EH (cell line): ENCODE measurements around the gene ADARB2.

Experiments used
- DNase-seq: peaks from one replicate; pipeline ENCODE4 v3.0.0-alpha.2; 2015; ENCODE audit warnings: low read depth

ADARB2 gene

DNA sequence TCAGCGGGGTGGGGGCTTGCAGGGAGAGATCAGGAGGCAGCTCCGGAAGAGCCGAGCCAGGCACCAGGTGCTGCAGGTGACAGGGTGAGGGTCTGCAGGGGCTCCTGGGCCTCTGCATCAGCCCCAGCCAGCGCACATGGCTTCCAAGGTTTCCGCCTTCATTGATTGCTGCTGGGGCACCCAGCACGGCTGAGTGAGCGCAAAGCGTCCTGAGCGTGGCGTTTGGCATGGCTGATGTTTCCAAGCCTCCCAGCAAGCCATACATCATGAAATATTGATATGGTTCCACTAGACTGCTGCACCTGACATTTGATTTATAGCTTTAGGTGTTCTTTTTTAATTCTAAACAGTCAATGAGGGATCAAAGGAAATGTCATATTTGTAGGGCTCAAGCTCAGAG, 422.1 kb downstream of the ADARB2 start:
- no peak for DNase-seq

DNA sequence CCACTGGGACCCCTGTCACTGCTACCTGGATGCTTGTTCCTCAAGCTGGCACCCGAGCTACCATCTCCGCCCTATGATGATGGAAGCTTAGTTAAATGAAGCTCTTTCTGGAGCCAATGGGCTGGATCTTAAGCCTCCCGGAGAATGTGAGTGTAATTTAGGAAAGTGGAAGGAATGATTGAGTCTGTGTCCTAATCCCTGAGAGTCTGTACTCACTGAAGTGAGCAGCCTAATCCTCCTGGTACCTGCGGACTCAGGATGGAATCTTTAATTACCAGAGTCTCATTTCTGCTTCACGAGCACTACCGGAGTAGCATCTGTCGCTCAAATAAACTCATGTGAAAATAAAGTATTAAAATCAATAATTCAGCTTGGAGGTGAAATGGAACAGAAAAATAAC, 425.6 kb downstream of the ADARB2 start:
- DNase-seq = no peak

DNA sequence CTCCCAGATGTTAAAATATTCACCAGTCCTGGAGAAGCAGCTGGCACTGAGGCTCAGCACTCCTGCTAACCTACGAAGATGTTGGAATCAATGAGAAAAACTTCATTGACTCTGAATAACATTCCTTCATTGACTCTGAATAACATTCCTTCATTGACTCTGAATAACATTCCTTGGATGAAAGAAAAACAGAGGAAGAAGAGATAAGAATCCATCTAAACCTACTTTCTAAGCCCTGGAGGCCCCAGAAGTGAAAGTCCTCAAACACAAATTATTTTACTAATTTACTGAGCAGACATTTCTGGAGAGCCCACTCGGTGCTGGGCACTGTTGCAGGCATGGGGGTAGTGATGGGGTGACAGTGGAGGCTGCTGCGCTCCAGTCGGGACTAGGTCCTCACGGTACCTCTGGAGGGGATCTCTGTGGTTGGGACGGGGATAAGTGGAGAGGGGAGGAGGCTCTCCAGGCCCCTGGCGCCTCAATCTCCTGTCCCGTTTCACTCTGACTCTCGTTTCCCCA, 427.0 kb downstream of the ADARB2 start:
- no peak for DNase-seq

DNA sequence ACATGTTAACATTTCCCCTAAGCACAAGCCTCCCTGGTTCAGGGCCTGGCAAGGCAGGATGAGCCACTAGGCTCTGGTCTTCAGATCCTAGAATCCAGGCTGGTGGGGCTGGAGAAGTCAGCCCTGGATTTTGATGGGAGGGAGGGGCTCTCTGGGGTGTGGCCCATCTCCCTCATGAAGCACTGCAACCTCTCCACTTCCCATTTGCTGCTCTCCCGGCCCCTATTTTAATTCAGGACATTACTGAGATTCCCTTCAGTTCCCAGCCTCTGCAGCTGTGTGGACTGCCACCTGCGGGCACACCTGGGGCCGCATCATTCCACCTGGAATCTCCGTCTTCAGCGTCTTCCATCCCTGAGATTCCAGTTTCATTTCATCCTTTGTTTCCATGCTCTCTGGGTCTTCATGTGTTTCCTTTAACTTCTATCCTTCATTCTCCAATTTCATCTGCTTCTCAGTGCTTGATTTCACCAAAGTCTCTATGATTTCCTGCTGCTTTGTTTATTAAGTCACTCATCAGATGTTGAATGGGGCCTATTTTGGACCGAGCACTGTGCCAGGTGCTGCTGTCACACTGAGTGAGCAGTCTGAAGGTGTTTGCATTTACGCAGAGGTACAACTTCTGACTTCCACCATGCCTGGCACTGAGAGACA, 427.6 kb downstream of the ADARB2 start:
- no peak for DNase-seq

DNA sequence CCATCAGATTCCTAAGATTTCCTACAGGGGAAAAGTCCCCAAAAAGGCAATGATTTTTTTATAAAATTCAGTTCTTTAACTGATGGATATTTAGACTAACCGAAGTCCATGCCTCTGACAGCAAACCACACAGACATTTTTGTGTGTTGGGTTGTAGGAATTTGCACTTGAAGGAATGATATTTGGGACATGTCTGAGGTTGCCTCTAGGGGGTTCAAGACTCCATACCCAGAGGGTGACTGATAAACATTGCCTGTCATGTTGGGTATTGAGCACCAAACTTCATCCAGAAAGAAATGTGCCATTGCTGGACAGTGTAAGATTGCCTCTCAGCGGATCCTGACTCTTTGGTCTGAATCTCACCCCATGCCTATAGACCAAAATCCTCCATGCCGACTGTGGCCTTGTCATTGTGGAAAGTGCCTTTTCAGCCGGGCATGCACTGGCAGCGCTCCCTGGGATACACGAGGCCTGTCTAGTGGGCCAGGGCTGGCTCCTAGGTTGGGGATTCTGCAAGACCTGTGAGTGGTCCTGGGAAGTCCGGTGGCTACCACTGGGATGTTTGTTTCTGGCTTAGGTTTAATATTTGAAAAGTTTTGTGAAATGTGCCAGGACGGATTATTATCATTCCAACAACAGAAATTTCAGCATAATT, 428.2 kb downstream of the ADARB2 start:
- DNase-seq = no peak

DNA sequence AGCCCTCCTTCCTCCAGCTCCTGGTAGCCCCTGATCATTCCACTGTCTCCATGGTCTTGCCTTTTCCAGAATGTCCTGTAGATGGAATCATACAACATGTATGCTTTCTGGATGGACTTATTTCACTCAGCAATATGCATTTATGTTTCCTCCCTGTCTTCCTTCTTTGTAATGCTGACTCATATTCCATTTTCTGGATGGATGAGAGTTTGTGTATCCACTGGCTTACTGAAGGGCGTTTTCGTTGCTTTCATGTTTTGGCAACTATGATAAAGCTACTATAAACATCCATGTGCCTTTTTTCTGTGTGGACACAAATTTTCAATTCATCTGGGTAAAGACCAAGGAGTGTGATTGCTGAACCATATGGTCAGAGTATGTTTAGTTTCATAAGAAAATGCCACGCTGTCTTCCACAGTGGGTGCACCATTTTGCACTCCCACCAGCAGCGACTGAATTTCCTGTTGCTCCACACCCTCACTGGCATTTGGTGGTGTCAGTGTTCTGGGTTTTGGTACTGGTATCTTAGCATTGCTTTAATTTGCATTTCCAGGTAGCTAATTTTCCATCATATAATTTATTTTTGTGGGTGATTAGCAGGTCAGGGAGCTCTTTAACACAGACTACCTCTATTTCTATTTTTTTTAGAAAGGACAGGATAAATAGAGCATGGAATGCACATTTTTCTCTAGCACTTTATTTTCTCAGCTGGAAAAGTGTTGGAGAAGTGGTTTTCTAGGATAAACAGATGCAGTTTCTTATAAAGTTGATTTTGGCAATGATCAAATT, 429.0 kb downstream of the ADARB2 start:
- no peak for DNase-seq

DNA sequence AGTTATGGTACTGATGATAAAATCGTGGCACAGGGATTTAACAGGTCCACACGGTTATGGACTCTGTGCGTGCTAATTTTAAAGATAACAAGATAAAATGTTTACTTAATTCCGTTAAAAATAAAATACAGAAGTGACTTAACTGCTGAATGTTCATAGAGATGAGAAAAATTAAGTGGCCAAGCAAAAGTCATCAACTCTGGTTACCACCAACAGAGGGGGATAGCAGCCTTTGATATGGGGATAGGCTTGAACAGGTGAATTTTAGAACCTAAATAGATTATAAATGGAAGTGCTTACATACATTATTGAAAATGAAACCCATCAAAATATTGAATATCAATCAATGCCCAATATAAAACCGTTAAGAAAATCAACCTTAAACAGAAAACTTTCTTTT, 436.2 kb downstream of the ADARB2 start:
- DNase-seq = no peak

DNA sequence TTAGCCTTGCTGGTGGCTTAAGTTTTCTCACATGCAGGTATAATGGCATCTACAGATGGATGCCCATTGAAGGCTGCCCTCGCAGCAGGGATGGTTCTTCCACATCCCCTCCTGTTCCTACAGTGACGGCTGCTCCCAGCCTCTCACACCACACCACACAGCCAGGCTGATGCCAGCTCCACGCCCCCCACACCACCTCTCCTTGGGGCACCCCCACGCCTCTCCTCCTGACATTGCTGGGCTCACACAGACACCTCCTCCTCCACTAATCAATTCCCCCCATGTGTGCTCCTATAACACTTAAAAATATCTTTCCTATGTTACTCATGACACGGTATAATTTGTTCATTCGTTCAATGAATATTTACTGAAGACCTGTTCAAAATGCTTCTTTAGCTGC, 437.1 kb downstream of the ADARB2 start:
- DNase-seq = no peak

DNA sequence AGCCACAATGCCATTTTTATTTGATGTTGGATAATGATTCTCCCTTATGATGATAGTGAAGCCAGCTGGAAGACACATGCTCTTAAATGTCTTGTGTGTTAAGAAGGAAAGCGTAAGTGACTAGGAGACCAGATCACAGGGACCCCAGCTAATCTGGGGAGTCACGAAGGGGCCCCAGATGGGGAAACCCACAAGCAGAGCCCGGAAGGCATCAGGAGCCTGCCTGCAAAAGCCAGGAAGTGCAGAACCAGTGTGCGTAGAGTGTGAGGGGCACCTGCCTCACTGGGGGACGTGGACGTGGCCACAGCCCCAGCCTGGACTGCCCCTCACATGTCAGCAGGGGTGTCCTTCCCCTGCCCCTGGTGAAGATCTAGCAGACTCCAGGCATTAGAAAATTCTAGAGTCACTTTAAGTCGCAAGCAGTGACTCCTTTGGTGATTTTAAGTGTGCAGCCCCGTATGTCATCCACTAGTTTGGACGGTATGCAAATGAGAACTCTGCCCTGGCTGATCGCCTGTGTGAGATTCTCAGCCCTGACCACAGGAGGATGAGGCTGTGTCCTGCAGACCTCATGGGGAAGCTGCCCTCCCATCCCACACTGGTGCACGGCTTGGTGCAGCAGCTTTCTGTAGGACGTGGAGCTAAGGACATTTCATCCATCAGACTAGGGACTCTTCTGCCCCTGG, 438.1 kb downstream of the ADARB2 start:
- no peak for DNase-seq

DNA sequence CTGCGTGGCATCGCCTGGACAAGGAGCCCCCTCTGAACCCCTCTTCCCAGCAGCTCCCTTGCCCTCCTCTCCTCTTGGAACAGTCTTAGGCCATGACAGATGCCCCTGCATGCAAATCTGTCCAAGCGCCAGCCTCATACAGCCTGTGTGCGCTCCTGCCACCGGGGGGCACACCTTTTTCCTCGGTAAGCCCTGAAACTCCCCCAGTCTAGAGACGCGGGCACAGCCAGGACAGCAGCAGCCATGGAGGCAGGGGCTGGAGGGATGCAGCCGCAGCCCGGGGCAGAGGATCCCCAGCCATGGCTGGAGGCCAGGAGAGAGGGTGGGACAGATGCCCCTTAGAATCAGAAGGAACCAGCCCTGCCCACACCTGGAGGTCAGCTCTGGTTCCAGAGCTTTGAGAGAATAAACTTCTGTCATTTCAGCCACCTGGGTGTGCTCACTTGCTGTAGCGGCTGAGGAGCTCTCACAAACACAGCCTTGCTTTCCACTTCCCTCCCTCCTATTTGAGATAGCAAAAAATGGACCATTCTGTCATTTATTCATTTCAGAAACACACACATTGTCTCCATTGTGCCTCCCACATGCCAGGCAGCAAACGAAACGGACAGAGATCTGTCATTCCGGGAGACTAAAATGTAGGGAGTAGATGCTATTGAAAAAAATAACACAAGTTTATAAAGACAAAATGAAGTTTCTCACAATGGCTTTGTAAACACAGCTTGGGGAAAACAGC, 439.6 kb downstream of the ADARB2 start:
- DNase-seq = no peak

DNA sequence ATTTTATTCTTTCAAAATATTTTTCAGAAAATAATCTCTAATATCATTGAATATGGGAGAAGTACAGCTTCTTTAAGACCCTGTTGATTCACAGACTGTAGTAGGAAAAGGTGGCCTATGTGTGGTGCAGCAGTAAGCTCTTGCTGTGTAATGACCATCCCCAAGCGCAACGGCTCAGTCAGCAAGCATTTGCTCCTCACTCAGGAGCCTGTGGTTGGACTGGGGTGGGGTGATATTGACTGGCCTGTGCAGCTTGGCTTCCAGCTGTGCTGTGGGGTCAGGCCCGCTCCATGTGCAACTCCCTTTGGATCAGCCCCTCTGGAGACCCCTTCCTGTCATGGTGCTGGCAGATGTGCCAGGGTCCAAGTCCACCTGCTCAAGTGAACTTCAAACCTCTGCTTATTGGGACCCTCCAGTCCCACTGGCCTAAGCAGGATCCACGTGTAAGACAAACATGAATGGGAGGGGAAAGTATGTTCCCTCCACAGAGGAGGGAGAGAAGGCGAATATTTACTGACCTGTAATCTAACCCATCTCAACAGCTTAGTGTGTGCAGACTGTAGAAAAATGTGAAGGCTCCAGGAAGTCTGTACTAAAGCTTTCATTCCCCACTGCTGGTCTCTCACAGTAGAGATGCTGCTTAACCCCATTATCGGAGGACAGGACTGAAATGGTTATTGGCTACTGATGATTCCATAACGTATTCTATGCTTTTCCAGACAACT, 441.4 kb downstream of the ADARB2 start:
- no peak for DNase-seq

DNA sequence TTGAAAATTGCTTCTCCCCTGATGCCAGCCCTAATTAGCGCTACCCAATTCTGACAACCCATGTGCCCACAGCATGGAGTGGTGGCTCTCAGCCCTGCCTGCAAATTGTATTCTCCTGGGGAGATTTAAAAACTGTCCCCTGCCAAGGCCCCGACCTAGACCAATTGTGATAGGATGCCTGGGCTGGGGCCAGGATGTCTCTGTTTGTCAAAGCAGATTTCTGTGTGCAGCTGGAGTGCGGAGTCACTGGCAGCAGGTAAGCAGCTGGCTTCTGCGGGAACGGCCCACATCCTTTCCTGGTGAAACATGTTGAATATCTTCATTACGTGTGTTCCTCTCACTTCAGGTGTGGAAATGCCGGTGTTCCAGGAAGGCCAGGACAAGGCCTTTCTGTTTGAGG, 442.6 kb downstream of the ADARB2 start:
- no peak for DNase-seq

DNA sequence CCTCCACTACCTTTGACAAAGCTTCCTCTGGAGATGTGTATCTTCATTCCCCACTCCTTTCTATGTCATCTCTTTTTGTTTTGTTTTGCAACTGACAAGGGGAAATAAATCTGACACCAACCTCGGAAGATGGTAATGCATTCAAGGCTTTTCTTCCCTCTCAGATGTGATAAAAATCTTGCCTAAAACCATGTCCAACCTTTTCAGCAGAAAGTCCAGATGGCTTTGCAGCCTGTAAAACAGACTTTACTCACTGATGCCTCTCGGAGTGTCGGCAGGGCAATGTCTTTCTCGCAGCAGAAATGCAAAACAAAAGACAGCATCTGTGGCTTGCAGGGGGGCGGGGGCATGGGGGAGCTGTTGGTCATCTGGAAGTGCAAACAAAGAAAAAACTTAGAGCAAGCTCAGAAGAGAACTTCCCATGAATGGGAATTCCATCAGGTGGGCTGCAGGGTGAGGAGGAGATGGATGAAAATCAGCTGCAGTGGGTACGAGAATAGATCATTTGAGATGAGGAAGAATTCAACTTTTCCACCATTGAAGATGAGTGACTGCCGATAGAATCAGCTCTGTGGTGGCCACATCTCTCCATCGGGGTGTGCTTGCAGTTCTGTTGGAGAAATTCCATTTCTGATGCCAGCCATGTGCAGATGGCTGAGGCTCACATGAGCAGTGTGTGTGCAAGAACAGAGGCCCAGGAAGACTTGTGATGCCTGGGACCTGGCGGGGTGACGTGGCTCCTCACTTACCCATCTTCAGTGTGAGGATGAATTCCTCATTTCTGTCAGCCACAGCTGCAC, 443.5 kb downstream of the ADARB2 start:
- DNase-seq = no peak

DNA sequence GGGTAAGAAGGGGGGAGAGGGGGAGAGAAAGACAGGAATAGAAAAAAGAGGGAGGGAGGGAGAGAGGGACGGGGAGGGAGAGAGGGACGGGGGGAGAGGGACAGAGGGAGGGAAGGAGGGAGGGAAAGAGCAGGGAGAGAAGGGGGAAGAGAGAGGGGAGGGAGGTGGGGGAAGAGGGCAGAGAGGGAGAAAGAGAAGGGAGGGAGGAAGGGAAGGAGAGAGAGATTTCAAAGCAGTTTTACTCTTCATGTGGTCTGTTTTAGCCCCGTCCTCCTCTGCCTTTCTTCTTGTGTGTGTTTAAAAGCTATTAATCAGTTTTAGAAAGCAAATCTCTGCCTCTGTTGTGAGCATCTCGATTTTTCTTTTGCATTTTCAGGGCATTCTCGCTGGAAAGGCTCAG, 444.2 kb downstream of the ADARB2 start:
- no peak for DNase-seq

DNA sequence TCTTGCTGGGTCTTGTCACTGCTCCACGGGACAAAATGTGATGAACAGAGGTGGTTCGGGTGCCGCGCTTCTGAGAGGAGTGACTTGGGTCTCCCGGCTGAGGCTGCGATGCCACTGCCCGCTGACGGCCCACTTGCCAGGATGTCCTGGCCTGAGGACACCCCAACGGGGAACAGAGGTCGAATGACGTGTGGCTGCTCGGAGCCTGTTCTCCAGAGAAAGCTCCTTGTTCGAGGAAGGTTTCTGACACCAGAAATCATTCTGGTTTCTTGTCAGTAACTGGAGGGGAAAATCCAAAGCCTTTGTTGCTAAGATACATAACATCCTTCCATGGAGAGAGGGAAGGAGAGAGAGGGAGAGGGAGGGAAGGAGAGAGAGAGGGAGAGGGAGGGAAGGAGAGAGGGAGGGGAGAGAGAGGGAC, 444.7 kb downstream of the ADARB2 start:
- no peak for DNase-seq

DNA sequence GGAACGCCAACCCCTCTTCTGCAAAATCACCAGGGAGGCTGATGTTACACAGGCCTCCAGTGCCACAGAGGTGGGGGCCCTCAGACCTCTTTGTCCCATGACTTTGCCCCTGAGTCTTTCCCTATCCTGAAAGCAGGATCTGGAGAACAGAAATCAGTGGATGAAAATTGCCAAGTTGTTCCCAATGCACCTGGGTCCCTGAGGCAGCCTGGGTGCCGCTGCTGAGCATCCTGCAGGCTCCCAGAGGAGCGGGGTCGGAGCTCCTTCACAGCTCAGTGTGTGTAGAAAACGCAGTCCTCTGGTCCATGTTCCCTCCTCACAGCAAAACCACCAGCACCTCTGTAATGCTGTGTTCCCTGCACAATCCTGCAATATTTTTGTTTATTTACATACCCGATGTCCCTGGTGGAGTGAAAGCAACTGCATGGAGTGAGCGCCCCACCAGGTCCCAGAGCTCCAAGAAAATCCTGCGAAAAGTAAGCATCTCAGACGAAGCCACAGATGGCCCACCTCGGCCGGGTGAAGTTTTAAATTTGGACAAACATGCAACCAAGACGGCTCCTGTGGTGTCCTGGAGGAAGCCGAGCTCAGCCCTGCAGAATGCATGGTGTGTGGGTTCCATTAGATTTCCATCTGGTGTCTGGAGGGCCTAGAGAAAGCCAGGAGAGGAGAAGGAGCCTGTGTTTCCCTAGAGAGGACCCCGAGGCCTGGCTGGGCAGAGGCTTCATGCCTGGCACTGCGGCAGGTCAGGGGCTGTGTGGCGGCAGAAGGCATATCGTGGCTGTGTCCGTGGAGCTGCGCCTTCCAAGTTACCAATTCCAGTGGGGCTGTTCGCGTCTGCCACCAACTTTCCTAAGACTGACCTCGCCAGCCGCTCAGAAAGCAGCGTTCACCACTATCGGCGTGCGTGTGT, 445.9 kb downstream of the ADARB2 start:
- no peak for DNase-seq

DNA sequence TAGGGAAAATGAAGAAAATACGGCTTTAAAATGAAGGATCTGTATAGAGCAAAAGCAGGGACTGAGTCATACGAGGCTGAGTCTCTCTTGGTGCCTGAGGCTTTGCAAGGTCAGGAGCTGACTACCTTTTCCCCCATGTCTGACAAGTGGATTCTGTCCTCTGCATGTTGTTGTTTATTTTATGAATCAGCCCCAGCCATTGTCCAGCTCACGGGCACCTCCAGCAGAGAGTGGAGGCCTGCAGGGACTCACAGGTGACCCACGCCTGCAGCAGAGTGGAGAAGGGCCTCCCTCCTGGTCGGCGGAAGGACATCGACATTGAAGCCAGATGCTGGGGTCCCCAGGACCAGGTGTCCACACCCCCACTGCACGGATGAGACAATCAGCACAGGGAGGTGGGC, 447.3 kb downstream of the ADARB2 start:
- no peak for DNase-seq

DNA sequence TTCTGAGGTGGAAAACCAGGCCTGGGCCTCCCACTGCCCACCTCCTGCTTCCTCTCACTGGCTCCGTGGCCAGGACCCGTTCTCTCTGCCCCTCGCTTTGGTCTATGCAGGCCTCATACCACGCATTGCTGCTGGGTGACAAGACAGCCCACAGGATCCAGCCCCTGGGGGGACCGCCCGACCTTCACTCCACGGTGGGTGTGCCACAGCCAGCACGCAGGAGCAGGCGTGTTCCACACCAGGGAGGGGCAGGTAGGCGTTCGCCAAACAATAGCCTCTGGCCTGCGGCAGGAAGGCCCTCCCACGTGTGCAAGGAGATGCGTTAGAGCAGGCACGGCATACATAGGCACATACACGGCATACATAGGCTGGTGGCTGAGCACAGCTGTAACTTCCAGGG, 447.7 kb downstream of the ADARB2 start:
- DNase-seq = no peak

DNA sequence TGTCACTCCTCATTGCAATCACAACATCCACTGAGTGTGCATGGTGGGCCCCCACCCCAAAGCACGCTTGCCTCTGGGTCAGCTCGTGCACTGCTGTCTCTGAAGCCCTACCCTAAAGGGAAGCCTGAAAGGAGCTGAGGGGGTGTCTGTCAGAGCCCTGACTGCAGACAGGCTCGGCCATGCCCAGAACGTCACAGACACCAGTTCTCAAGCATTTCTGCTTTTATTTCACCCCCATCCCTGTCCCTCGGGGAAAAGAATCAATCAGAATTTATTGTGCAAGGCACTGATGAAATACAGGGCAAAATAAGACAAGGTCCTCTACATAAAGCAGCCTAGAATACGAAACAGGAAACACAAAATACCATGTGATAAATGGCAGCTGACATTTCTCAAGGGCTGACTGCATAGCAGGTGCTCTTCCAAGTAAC, 449.3 kb downstream of the ADARB2 start:
- no peak for DNase-seq
